A549 (cell line): ENCODE measurements around the gene TCF23. TPM values are rescaled to one million over a fixed set of nuclear protein-coding genes. Genes with fewer than 3 reads are reported as not detected.
"Not testable (repeated sequence)": the region's sequence is repeated elsewhere in the genome, so short reads cannot be mapped to it uniquely, and the experiment has no call there.

Source experiments
- ATAC-seq, 2 experiments: fragments of 200-7000 bp in 1 of 2; fragments of >200 bp in 1 of 2; cut with Nextera tagmentation in 1 of 2; cut with Tn5 transposase in 1 of 2; 3 replicates each; pipeline versions ENCODE4 v1.8.0 to v1.9.1; 2018 to 2020; ENCODE audit warnings: mild to moderate bottlenecking in 1 of 2, moderate library complexity in 1 of 2
- CTCF ChIA-PET: fragments of 300-600 bp; sonication (Branson Sonifier 250); formaldehyde crosslinking; extraction: SDS; loops from one replicate; lab custom pipeline; 2021; ENCODE audit warnings: antibody characterized with exemption, inconsistent platforms; lab: Yijun Ruan, JAX
- POLR2A ChIA-PET: fragments of 350-600 bp; formaldehyde crosslinking; extraction: SDS; loops from one replicate; lab custom pipeline; 2021; ENCODE audit warnings: antibody characterized with exemption, inconsistent platforms; lab: Yijun Ruan, JAX
- DNase-seq, 2 experiments: peaks; one replicate each; pipeline versions ENCODE4 v3.0.0 to v3.0.0-alpha.2; 2011 to 2016; ENCODE audit warnings: low read depth in 1 of 2, low spot score in 1 of 2
- FAIRE-seq: peaks from 2 replicates; lab custom pipeline; 2011; peaks lifted over from hg19 to GRCh38; lab: Jason Lieb, UNC
- H3K27ac ChIP-seq, 2 experiments: fragments of >200 bp; sonication (Bioruptor Twin); formaldehyde crosslinking; 3 replicates each; pipeline ENCODE4 v1.5.1; 2016 to 2017
- H3K4me1 ChIP-seq: fragments of >200 bp; sonication (Bioruptor Twin); formaldehyde crosslinking; 3 replicates; pipeline ENCODE4 v1.6.1; 2016
- H3K4me2 ChIP-seq: fragments of >200 bp; sonication (Bioruptor Twin); formaldehyde crosslinking; 3 replicates; pipeline ENCODE4 v1.6.1; 2016
- H3K4me3 ChIP-seq: fragments of >200 bp; sonication (Bioruptor Twin); formaldehyde crosslinking; 3 replicates; pipeline ENCODE4 v1.5.1; 2016
- H3K9me3 ChIP-seq: fragments of >200 bp; sonication (Bioruptor Twin); formaldehyde crosslinking; 3 replicates; pipeline ENCODE4 v1.6.1; 2016
- CBX2 ChIP-seq: fragments of 200-600 bp; sonication (generic); IDR thresholded peaks from 2 replicates; pipeline ENCODE4 v1.6.1; 2016; ENCODE audit warnings: low read depth, mild to moderate bottlenecking, borderline replicate concordance
- CEBPB ChIP-seq, 2 experiments: fragments of >200 bp in 1 of 2; sonication (Bioruptor Twin) in 1 of 2; formaldehyde crosslinking in 1 of 2; IDR thresholded peaks; 2 replicates each; pipeline ENCODE4 v1.6.1; 2012 to 2016
- CHD2 ChIP-seq: fragments of 150-350 bp; IDR thresholded peaks from 2 replicates; pipeline ENCODE4 v1.6.1; 2014; ENCODE audit warnings: low read length; ENCODE audit not compliant: partially characterized antibody
- EHF ChIP-seq: fragments of 250-450 bp; sonication (Bioruptor Pico); IDR thresholded peaks from 2 replicates; pipeline ENCODE4 v1.5.0; 2020; ENCODE audit warnings: mild to moderate bottlenecking
- EP300 ChIP-seq, 2 experiments: fragments of >200 bp; sonication (Bioruptor Twin); formaldehyde crosslinking; IDR thresholded peaks; 2 replicates in 1 of 2; 3 replicates in 1 of 2; pipeline ENCODE4 v1.6.1; 2016 to 2017
- ESRRA ChIP-seq: fragments of 150-350 bp; IDR thresholded peaks from 2 replicates; pipeline ENCODE4 v1.6.1; 2014; ENCODE audit warnings: mild to moderate bottlenecking, low read length, borderline replicate concordance
- FOSB ChIP-seq: fragments of 250-450 bp; sonication (Bioruptor Pico); IDR thresholded peaks from 2 replicates; pipeline ENCODE4 v1.5.0; 2020; ENCODE audit warnings: mild to moderate bottlenecking, moderate library complexity
- HOXB5 ChIP-seq: fragments of 250-450 bp; sonication (Bioruptor Pico); IDR thresholded peaks from 2 replicates; pipeline ENCODE4 v1.5.0; 2020; ENCODE audit warnings: mild to moderate bottlenecking, moderate library complexity
- NFE2L2 ChIP-seq: fragments of 150-350 bp; conservative IDR thresholded peaks from 2 replicates; pipeline ENCODE4 v1.6.1; 2014; ENCODE audit warnings: low read length
- POLR2AphosphoS2 ChIP-seq: conservative IDR thresholded peaks from 2 replicates; pipeline ENCODE4 v1.6.1; 2012; ENCODE audit warnings: low read length, improper control_type of control experiment, inconsistent platforms
- RCOR1 ChIP-seq: fragments of 150-350 bp; IDR thresholded peaks from 2 replicates; pipeline ENCODE4 v1.6.1; 2014; ENCODE audit warnings: antibody characterized with exemption, low read length, low read depth
- RNF2 ChIP-seq: fragments of 200-600 bp; sonication (generic); IDR thresholded peaks from 2 replicates; pipeline ENCODE4 v1.6.1; 2016; ENCODE audit warnings: low read depth, mild to moderate bottlenecking, antibody characterized with exemption, moderate library complexity, borderline replicate concordance
- TFCP2L1 ChIP-seq: fragments of 250-450 bp; sonication (Bioruptor Pico); IDR thresholded peaks from 2 replicates; pipeline ENCODE4 v1.5.0; 2021; ENCODE audit warnings: mild to moderate bottlenecking
- TP53 ChIP-seq: fragments of 250-450 bp; sonication (Bioruptor Pico); IDR thresholded peaks from 2 replicates; pipeline ENCODE4 v1.5.0; 2021; ENCODE audit warnings: mild to moderate bottlenecking, moderate library complexity
- WGBS: methylation state at CpG from one replicate; pipeline ENCODE4 v1.1.6; 2017; ENCODE audit errors: missing lambda C conversion rate; 5-methylcytosine and 5-hydroxymethylcytosine counted together
- polyA plus RNA-seq, 4 experiments: library from polyadenylated mRNA; depleted of rRNA in 3 of 4; stranded (reverse); fragments of >200 nt; fragmentation: RNase III in 1 of 4; extraction: RNeasy Plus Mini Kit Qiagen cat#74134 plus additional on column Dnase treatment in 1 of 4; gene quantifications; 2 replicates in 3 of 4; 3 replicates in 1 of 4; pipeline ENCODE4 v1.2.3, GENCODE V29; 2011 to 2017
- TF ChIP-seq, protein P1 (sequence below): fragments of 200-600 bp; sonication (generic); IDR thresholded peaks from 2 replicates; pipeline ENCODE4 v1.6.1; 2016; ENCODE audit warnings: antibody characterized with exemption, mild to moderate bottlenecking, moderate library complexity
- TF ChIP-seq, protein P2 (sequence below): fragments of >200 bp; sonication (Bioruptor Twin); formaldehyde crosslinking; IDR thresholded peaks from 3 replicates; pipeline ENCODE4 v1.6.1; 2016

TCF23 gene
- polyA plus RNA-seq, 2 of the 4 experiments (the other 2 are of a cell fraction), result not detected

DNA sequence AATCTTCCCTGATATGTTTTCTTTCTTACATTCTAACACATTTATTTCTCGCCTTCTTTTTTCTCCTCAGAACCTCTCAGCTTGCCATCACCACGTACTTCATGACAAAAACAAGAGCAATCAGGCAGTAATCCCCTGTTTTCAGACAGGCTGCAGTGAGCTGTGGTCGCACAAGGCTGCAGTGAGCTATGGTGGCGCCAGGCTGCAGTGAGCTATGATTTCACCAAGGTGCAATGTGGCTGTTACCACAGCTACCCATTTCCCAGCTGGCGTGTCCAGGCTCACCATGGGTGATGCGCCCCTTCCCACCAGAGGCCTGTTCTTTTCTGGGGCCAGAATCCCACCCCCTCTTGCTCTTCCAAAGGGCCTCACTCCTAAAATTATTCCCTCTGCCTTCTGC is 25.8 kb downstream of the TCF23 start (continued):
- TF ChIP-seq, protein P1, sequence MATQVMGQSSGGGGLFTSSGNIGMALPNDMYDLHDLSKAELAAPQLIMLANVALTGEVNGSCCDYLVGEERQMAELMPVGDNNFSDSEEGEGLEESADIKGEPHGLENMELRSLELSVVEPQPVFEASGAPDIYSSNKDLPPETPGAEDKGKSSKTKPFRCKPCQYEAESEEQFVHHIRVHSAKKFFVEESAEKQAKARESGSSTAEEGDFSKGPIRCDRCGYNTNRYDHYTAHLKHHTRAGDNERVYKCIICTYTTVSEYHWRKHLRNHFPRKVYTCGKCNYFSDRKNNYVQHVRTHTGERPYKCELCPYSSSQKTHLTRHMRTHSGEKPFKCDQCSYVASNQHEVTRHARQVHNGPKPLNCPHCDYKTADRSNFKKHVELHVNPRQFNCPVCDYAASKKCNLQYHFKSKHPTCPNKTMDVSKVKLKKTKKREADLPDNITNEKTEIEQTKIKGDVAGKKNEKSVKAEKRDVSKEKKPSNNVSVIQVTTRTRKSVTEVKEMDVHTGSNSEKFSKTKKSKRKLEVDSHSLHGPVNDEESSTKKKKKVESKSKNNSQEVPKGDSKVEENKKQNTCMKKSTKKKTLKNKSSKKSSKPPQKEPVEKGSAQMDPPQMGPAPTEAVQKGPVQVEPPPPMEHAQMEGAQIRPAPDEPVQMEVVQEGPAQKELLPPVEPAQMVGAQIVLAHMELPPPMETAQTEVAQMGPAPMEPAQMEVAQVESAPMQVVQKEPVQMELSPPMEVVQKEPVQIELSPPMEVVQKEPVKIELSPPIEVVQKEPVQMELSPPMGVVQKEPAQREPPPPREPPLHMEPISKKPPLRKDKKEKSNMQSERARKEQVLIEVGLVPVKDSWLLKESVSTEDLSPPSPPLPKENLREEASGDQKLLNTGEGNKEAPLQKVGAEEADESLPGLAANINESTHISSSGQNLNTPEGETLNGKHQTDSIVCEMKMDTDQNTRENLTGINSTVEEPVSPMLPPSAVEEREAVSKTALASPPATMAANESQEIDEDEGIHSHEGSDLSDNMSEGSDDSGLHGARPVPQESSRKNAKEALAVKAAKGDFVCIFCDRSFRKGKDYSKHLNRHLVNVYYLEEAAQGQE, result no peak

DNA sequence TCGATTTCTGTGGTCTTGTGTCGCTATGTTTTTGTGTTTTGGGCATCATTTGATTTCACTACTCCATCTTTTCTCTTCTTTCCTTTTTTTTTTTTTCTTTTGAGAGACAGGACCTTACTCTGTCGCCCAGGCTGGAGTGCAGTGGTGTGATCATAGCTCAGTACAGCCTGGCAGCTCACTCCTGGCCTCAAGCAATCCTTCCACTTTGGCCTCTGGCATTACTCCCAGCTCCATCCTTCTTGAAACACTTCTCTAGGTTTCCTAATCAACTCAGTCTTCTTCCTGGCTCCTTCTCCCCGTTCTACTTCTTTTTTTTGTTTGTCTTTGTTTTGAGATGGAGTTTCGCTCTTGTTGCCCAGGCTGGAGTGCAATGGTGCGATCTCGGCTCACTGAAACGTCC is 26.5 kb downstream of the TCF23 start:
- FAIRE-seq (no peak), ATAC-seq (no peak), DNase-seq (no peak)
- ChIA-PET POLR2A (no interaction called here), CTCF (interaction anchor here (0.8 to 1.8 kb wide), 10 partner anchors 11 to 495 kb away, joined by 3 to 8 read pairs (median 4); no protein-coding TSS in a partner anchor)
- no peak overlapping the region for H3K4me3 ChIP-seq
- H3K4me1 ChIP-seq, result no peaks in the 10 kb centered on the region
- H3K27ac ChIP-seq, result no peak overlapping the region
- no peaks in the 10 kb centered on the region for H3K9me3 ChIP-seq
- TF ChIP-seq TFCP2L1, result no peak
- no peak for TF ChIP-seq CBX2
- TF ChIP-seq HOXB5 (CRISPR knock-in tag), result no peak
- no peak for TF ChIP-seq RCOR1
- no peak for TF ChIP-seq FOSB (CRISPR knock-in tag)
- no peak for TF ChIP-seq POLR2AphosphoS2
- no peak for TF ChIP-seq ESRRA
- TF ChIP-seq, protein P2, sequence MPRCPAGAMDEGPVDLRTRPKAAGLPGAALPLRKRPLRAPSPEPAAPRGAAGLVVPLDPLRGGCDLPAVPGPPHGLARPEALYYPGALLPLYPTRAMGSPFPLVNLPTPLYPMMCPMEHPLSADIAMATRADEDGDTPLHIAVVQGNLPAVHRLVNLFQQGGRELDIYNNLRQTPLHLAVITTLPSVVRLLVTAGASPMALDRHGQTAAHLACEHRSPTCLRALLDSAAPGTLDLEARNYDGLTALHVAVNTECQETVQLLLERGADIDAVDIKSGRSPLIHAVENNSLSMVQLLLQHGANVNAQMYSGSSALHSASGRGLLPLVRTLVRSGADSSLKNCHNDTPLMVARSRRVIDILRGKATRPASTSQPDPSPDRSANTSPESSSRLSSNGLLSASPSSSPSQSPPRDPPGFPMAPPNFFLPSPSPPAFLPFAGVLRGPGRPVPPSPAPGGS, result no peak
- TF ChIP-seq EP300 (IDR thresholded peaks at IDR 0.05), result no peak
- no peak for TF ChIP-seq CHD2
- TF ChIP-seq RNF2, result no peak
- no peak for TF ChIP-seq EHF (CRISPR knock-in tag)
- TF ChIP-seq TP53 (CRISPR knock-in tag), result no peak
- WGBS, result 53% methylated on average over 8 of the region's 8 CpGs
- H3K4me2 ChIP-seq, result no peak overlapping the region

DNA sequence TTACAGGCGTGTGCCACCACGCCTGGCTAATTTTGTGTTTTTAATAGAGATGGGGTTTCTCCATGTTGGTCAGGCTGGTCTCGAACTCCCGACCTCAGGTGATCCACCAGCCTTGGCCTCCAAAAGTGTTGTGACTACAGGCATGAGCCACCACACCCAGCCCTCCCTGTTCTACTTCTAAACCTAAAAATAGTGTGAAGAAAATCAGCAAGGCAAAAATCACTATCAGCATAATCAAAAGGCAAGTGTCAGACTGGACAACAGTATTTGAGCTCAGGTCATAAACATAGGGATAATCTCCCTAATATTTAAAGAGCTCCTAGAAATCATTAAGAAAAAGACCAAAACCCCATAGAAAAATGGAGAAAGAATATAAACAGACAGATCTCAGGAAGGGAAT is 27.0 kb downstream of the TCF23 start:
- ATAC-seq, FAIRE-seq, DNase-seq, H3K27ac ChIP-seq, H3K4me3 ChIP-seq, H3K4me1 ChIP-seq, POLR2A ChIA-PET, H3K4me2 ChIP-seq, H3K9me3 ChIP-seq: not testable (repeated sequence)
- WGBS, result 57% methylated on average over 4 of the region's 4 CpGs
- CTCF ChIA-PET, result interaction anchor here (0.7 to 1.8 kb wide), 8 partner anchors 10 to 496 kb away, joined by 3 to 8 read pairs (median 3); no protein-coding TSS in a partner anchor

DNA sequence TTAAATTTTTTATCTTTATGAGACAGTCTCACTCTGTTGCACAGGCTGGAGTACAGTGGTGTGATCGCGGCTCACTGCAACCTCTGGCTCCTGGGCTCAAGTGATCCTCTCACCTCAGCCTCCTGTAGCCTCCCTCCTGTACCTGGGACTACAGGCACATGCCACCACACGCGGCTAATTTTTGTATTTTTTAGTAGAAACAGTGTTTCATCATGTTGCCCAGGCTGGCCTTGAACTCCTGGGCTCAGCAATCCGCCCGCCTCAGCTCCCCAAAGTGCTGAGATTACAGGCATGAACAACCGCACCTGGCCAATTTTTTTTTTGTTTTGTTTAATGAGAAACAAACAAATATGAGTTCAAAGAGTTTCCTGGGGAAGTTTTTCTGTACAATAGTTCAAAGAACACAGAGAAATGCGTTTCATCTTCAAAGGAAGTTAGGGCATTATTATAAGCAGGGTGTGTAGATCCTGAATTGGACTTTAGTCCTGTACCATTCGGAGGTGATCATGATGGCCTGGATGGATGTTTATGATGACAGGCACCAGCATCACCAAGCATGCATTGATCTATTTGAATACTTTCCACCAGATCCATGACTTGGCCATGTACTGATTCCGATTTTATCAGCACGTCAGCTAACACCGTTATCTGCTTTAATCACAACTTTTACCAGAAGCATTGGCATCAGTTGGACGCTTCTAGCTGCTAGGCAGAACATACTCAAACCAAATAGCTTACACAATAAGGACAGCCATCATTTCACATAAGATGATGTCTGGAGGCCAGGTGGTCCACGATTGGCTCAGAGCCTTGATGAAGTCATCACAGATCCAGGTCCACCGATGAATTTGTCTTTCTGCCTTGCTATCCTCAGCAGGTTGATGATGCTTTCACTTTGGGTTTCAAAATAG is 28.9 kb downstream of the TCF23 start:
- no peaks in the 10 kb centered on the region for H3K4me1 ChIP-seq
- ChIA-PET CTCF (interaction anchor here (0.6 to 2.5 kb wide), 7 partner anchors 8 to 479 kb away, joined by 3 to 17 read pairs (median 4); partner anchors contain the start of gene OST4), POLR2A (no interaction called here)
- H3K27ac ChIP-seq, result no peak overlapping the region
- TF ChIP-seq NFE2L2 (no peak), CEBPB (IDR thresholded peaks at IDR 0.05) (no peak)
- TF ChIP-seq, all 56 proteins: peak for 0
- H3K4me3 ChIP-seq, result no peak overlapping the region
- no peak overlapping the region for H3K4me2 ChIP-seq
- FAIRE-seq (no peak), DNase-seq (no peak), ATAC-seq (no peak; a peak in 1 of 6 replicates)
- H3K9me3 ChIP-seq, result no peaks in the 10 kb centered on the region
- WGBS, result 70% methylated on average over 15 of the region's 15 CpGs
